GM23338 (cell line): ENCODE results near the gene ANO7. TPM values are rescaled to one million over a fixed set of nuclear protein-coding genes. Genes with fewer than 3 reads are reported as not detected.

Source experiments
- ATAC-seq: fragments of 200-7000 bp; cut with Tn5 transposase; 3 replicates; pipeline ENCODE4 v1.9.1; 2020
- DNase-seq: peaks from one replicate; pipeline ENCODE4 v3.0.0-alpha.2; 2015; ENCODE audit warnings: low spot score
- H2AFZ ChIP-seq: fragments of 200-600 bp; sonication (generic); 2 replicates; pipeline ENCODE4 v1.8.0; 2016; ENCODE audit warnings: antibody characterized with exemption, mild to moderate bottlenecking, moderate library complexity
- H3F3A ChIP-seq: fragments of 200-600 bp; sonication (generic); replicated peaks from 2 replicates; pipeline ENCODE4 v1.8.0; 2017; ENCODE audit warnings: antibody characterized with exemption, mixed run types, low read depth
- H3K27ac ChIP-seq: fragments of 200-600 bp; sonication (generic); 2 replicates; pipeline ENCODE4 v1.6.1; 2016; ENCODE audit warnings: low read depth
- H3K27me3 ChIP-seq: fragments of 200-600 bp; sonication (generic); 2 replicates; pipeline ENCODE4 v1.8.0; 2016; ENCODE audit warnings: mild to moderate bottlenecking, mixed run types, moderate library complexity; ENCODE audit not compliant: insufficient read depth
- H3K36me3 ChIP-seq: fragments of 200-600 bp; sonication (generic); 2 replicates; pipeline ENCODE4 v1.8.0; 2016; ENCODE audit warnings: mild to moderate bottlenecking; ENCODE audit not compliant: insufficient read depth
- H3K4me1 ChIP-seq: fragments of 200-600 bp; sonication (generic); 2 replicates; pipeline ENCODE4 v1.8.0; 2016; ENCODE audit warnings: mild to moderate bottlenecking, moderate library complexity; ENCODE audit not compliant: insufficient read depth
- H3K4me2 ChIP-seq: fragments of 200-600 bp; sonication (generic); 2 replicates; pipeline ENCODE4 v1.7.1; 2017; ENCODE audit warnings: mixed run types
- H3K4me3 ChIP-seq: fragments of 200-600 bp; sonication (generic); 2 replicates; pipeline ENCODE4 v1.6.1; 2016; ENCODE audit warnings: mixed run types
- H3K79me2 ChIP-seq: fragments of 200-600 bp; sonication (generic); replicated peaks from 2 replicates; pipeline ENCODE4 v1.8.0; 2017; ENCODE audit warnings: mild to moderate bottlenecking; ENCODE audit not compliant: insufficient read depth
- H3K9me2 ChIP-seq: fragments of 200-600 bp; sonication (generic); 2 replicates; pipeline ENCODE4 v1.8.0; 2017; ENCODE audit not compliant: insufficient read depth
- H4K20me1 ChIP-seq: fragments of 200-600 bp; sonication (generic); replicated peaks from 2 replicates; pipeline ENCODE4 v1.8.0; 2017; ENCODE audit warnings: mild to moderate bottlenecking; ENCODE audit not compliant: insufficient read depth
- H3K27ac Mint-ChIP-seq: 2 replicates; pipeline ENCODE4 v1.8.0; 2020; ENCODE audit warnings: inconsistent platforms, mild to moderate bottlenecking, moderate library complexity, mixed read lengths
- H3K27me3 Mint-ChIP-seq: 3 replicates; pipeline ENCODE4 v1.8.0; 2022; ENCODE audit warnings: low read depth, mild to moderate bottlenecking, moderate library complexity, mixed read lengths, inconsistent platforms; ENCODE audit not compliant: insufficient read depth, poor library complexity
- H3K36me3 Mint-ChIP-seq: 3 replicates; pipeline ENCODE4 v1.8.0; 2021; ENCODE audit warnings: low read depth, mild to moderate bottlenecking, inconsistent platforms, moderate library complexity, mixed read lengths
- H3K4me1 Mint-ChIP-seq: 3 replicates; pipeline ENCODE4 v1.8.0; 2020; ENCODE audit warnings: mild to moderate bottlenecking, inconsistent platforms, mixed read lengths
- H3K4me3 Mint-ChIP-seq: 3 replicates; pipeline ENCODE4 v1.8.0; 2021; ENCODE audit warnings: moderate library complexity, mild to moderate bottlenecking, inconsistent platforms, mixed read lengths
- H3K9me3 Mint-ChIP-seq: 3 replicates; pipeline ENCODE4 v1.8.0; 2020; ENCODE audit warnings: moderate library complexity, mild to moderate bottlenecking, inconsistent platforms, mixed read lengths
- CREB1 ChIP-seq: fragments of 250-450 bp; sonication (Bioruptor Pico); IDR thresholded peaks from 2 replicates; pipeline ENCODE4 v1.5.0; 2020; ENCODE audit warnings: low read depth, mild to moderate bottlenecking, moderate library complexity
- CTCF ChIP-seq, 2 experiments: fragments of 200-600 bp in 1 of 2; sonication (generic) in 1 of 2; conservative IDR thresholded peaks; 2 replicates each; pipeline versions ENCODE4 v1.5.1 to v1.6.1; 2016 to 2017; ENCODE audit warnings: antibody characterized with exemption in 2 of 2, low read depth in 2 of 2, mild to moderate bottlenecking in 2 of 2, moderate library complexity in 1 of 2
- EZH2phosphoT487 ChIP-seq: fragments of 200-600 bp; sonication (generic); IDR thresholded peaks from one replicate; pipeline ENCODE4 v1.8.1; 2018; ENCODE audit warnings: antibody characterized with exemption; ENCODE audit not compliant: unreplicated experiment
- NANOG ChIP-seq: IDR thresholded peaks from 2 replicates; pipeline ENCODE4 v1.6.1; 2016; ENCODE audit warnings: antibody characterized with exemption, borderline replicate concordance
- POLR2AphosphoS5 ChIP-seq: IDR thresholded peaks from 2 replicates; pipeline ENCODE4 v1.6.1; 2016; ENCODE audit warnings: antibody characterized with exemption, low read depth
- STAT1 ChIP-seq: IDR thresholded peaks from one replicate; pipeline ENCODE4 v1.6.1; 2016; ENCODE audit warnings: antibody characterized with exemption; ENCODE audit not compliant: unreplicated experiment
- ZNF114 ChIP-seq: fragments of 250-450 bp; sonication (Bioruptor Pico); IDR thresholded peaks from 2 replicates; pipeline ENCODE4 v1.5.0; 2020; ENCODE audit warnings: mild to moderate bottlenecking, moderate library complexity
- ZNF331 ChIP-seq: fragments of 250-450 bp; sonication (Bioruptor Pico); IDR thresholded peaks from 2 replicates; pipeline ENCODE4 v1.5.0; 2020; ENCODE audit warnings: low read depth, mild to moderate bottlenecking, moderate library complexity
- ZNF462 ChIP-seq: fragments of 250-450 bp; sonication (Bioruptor Pico); IDR thresholded peaks from 2 replicates; pipeline ENCODE4 v1.5.0; 2020; ENCODE audit warnings: mild to moderate bottlenecking, moderate library complexity
- polyA plus RNA-seq: library from polyadenylated mRNA; unstranded; fragments of >200 nt; fragmentation: Nextera tagmentation; extraction: Ambion mirVana; gene quantifications from 2 replicates; pipeline ENCODE4 v1.2.1, GENCODE V29; 2016
- total RNA-seq: library from RNA; depleted of rRNA; stranded (reverse); fragments of >200 nt; shearing (Covaris generic); gene quantifications from 2 replicates; pipeline ENCODE4 v1.2.3, GENCODE V29; 2014

Gene ANO7
- total and polyA plus RNA-seq, 2 experiments from 2014 or later, result 3.6 to 5.1 TPM

GRCh38 chr2:241202268-241202585, 13.8 kb downstream of the ANO7 start (continued):
- TF ChIP-seq ZNF462 (CRISPR knock-in tag) (no peak), NANOG (no peak), ZNF331 (CRISPR knock-in tag) (no peak), EZH2phosphoT487 (no peak), POLR2AphosphoS5 (no peak)

- no peak overlapping the region for H3K4me3 ChIP-seq
- H3F3A ChIP-seq, result no peaks in the 10 kb centered on the region
- no peaks in the 10 kb centered on the region for H3K79me2 ChIP-seq
- H3K9me2 ChIP-seq, result no peaks in the 10 kb centered on the region
- no peak for ATAC-seq
- Mint-ChIP-seq H3K36me3 (no peaks in the 10 kb centered on the region), H3K4me1 (no peaks in the 10 kb centered on the region), H3K9me3 (no peaks in the 10 kb centered on the region; the same call in 2 of the 3 replicates), H3K4me3 (no peak overlapping the region), H3K27me3 (peaks cover 11% of the 10 kb centered on the region), H3K27ac (no peak overlapping the region)
- H4K20me1 ChIP-seq, result no peaks in the 10 kb centered on the region
- H3K27me3 ChIP-seq, result no peaks in the 10 kb centered on the region
- no peak for DNase-seq
- H3K36me3 ChIP-seq, result no peaks in the 10 kb centered on the region
- no peaks in the 10 kb centered on the region for H3K4me1 ChIP-seq
- no peak overlapping the region for H3K4me2 ChIP-seq
- H3K27ac ChIP-seq, result no peak overlapping the region
- H2AFZ ChIP-seq, result no peak overlapping the region
- TF ChIP-seq NANOG, result no peak
- no peak for TF ChIP-seq CREB1 (CRISPR knock-in tag)
- no peak for TF ChIP-seq ZNF114 (CRISPR knock-in tag)
- no peak for TF ChIP-seq ZNF331 (CRISPR knock-in tag)
- no peak for TF ChIP-seq CTCF (conservative IDR thresholded peaks at IDR 0.05; ENCODE audit: low read depth in 2 of 2)
- TF ChIP-seq ZNF462 (CRISPR knock-in tag), result no peak
- no peak for TF ChIP-seq STAT1
These were observed 14.2 kb downstream of the ANO7 start for GRCh38 chr2:241202681-241203080.
